Caco-2 (cell line): ENCODE results near the gene MIGA1. TPM values are rescaled to one million over a fixed set of nuclear protein-coding genes. Genes with fewer than 3 reads are reported as not detected.

Experiments
- BruUV-seq: library from RNA; stranded (reverse); fragments of 400-500 nt; replicated peaks from 2 replicates; lab custom pipeline; 2021; lab: Mats Ljungman, UMichigan
- CTCF ChIA-PET: fragments of 300-600 bp; sonication (Branson Sonifier 250); formaldehyde crosslinking; loops from one replicate; lab custom pipeline; 2022; ENCODE audit warnings: antibody characterized with exemption; lab: Charles Lee
- POLR2A ChIA-PET: fragments of 300-600 bp; sonication (Branson Sonifier 250); formaldehyde crosslinking; loops from one replicate; lab custom pipeline; 2022; ENCODE audit warnings: antibody characterized with exemption; lab: Charles Lee
- DNase-seq, 2 experiments: peaks; one replicate each; pipeline versions ENCODE4 v3.0.0 to v3.0.0-alpha.2; 2020 to 2022
- H3K27me3 ChIP-seq: replicated peaks from 2 replicates; pipeline ENCODE4 v1.6.0; 2011; ENCODE audit warnings: low read length; ENCODE audit not compliant: control insufficient read depth, insufficient read depth
- H3K36me3 ChIP-seq: 2 replicates; pipeline ENCODE4 v1.5.1; 2011; ENCODE audit warnings: low read length; ENCODE audit not compliant: control insufficient read depth, insufficient read depth
- H3K4me1 ChIP-seq: fragments of 250-450 bp; sonication (Bioruptor Pico); 2 replicates; pipeline ENCODE4 v1.5.1; 2020; ENCODE audit warnings: mild to moderate bottlenecking
- H3K4me3 ChIP-seq: 2 replicates; pipeline ENCODE4 v1.5.1; 2011; ENCODE audit warnings: low read depth, mild to moderate bottlenecking, control low read depth, low read length
- H3K9me3 ChIP-seq: fragments of 250-450 bp; sonication (Bioruptor Pico); 2 replicates; pipeline ENCODE4 v1.5.1; 2020; ENCODE audit warnings: mild to moderate bottlenecking, moderate library complexity
- H3K27ac Mint-ChIP-seq: one replicate; pipeline ENCODE4 v1.8.0; 2022; ENCODE audit warnings: mixed read lengths; ENCODE audit not compliant: unreplicated experiment
- H3K27me3 Mint-ChIP-seq: one replicate; pipeline ENCODE4 v1.8.0; 2022; ENCODE audit warnings: mixed read lengths; ENCODE audit not compliant: insufficient read depth, unreplicated experiment
- H3K36me3 Mint-ChIP-seq: one replicate; pipeline ENCODE4 v1.8.0; 2022; ENCODE audit warnings: mild to moderate bottlenecking, mixed read lengths; ENCODE audit not compliant: insufficient read depth, unreplicated experiment
- H3K4me1 Mint-ChIP-seq: one replicate; pipeline ENCODE4 v1.8.0; 2022; ENCODE audit warnings: low read depth, mixed read lengths; ENCODE audit not compliant: unreplicated experiment
- H3K4me3 Mint-ChIP-seq: one replicate; pipeline ENCODE4 v1.8.0; 2022; ENCODE audit warnings: mild to moderate bottlenecking, moderate library complexity, mixed read lengths; ENCODE audit not compliant: unreplicated experiment
- H3K9me3 Mint-ChIP-seq: one replicate; pipeline ENCODE4 v1.8.0; 2022; ENCODE audit warnings: mixed read lengths; ENCODE audit not compliant: unreplicated experiment
- CTCF ChIP-seq, 2 experiments: fragments of 200-600 bp in 1 of 2; IDR thresholded peaks; 1 replicate in 1 of 2; 2 replicates in 1 of 2; pipeline versions ENCODE4 v1.5.1 to v1.8.0; 2011 to 2022; ENCODE audit warnings: antibody characterized with exemption in 1 of 2, control low read depth in 1 of 2, inconsistent platforms in 1 of 2, low read depth in 1 of 2, low read length in 1 of 2, mild to moderate bottlenecking in 1 of 2, moderate library complexity in 1 of 2; ENCODE audit not compliant: insufficient read depth in 1 of 2, severe bottlenecking in 1 of 2, unreplicated experiment in 1 of 2
- intact Hi-C: fragments of 100-400 bp; cut with micrococcal nuclease; formaldehyde crosslinking; loops from one replicate; pipeline ENCODE4 v1.10.0; 2022; ENCODE audit not compliant: unreplicated experiment
- total RNA-seq: library from RNA; stranded (reverse); gene quantifications from 2 replicates; pipeline ENCODE4 v1.2.3, GENCODE V29; 2022

MIGA1 gene
- total RNA-seq, 1 experiment from 2014 or later: 12.0 TPM

GRCh38 chr1:77899647-77900320 is 120.3 kb downstream of the MIGA1 start:
- Mint-ChIP-seq H3K27me3 (no peaks in the 10 kb centered on the region), H3K36me3 (no peaks in the 10 kb centered on the region), H3K4me1 (no peaks in the 10 kb centered on the region), H3K27ac (no peak overlapping the region), H3K4me3 (no peak overlapping the region), H3K9me3 (no peaks in the 10 kb centered on the region)
- ChIA-PET CTCF (no interaction called here), POLR2A (no interaction called here)
- no peak for DNase-seq
- intact Hi-C loops: loop anchor here (1.0 to 10.0 kb wide), 3 partner anchors 74 to 215 kb away; partner anchors contain the start of gene ZZZ3
- no peak overlapping the region for H3K4me3 ChIP-seq
- H3K9me3 ChIP-seq: no peaks in the 10 kb centered on the region
- no peaks in the 10 kb centered on the region for H3K36me3 ChIP-seq
- no peaks in the 10 kb centered on the region for H3K4me1 ChIP-seq
- BruUV-seq: no TSS peak
- no peak for TF ChIP-seq CTCF (IDR thresholded peaks at IDR 0.05; ENCODE audit: insufficient read depth in 1 of 2, low read depth in 1 of 2, low read length in 1 of 2, severe bottlenecking in 1 of 2, unreplicated experiment in 1 of 2)
- no peaks in the 10 kb centered on the region for H3K27me3 ChIP-seq

GRCh38 chr1:77900687-77901293 is 121.3 kb downstream of the MIGA1 start:
- POLR2A ChIA-PET: no interaction called here

More at GRCh38 chr1:77900687-77901293, 121.3 kb downstream of the MIGA1 start:
- H3K4me3 Mint-ChIP-seq: no peak overlapping the region
- no peaks in the 10 kb centered on the region for H3K9me3 Mint-ChIP-seq
- CTCF ChIA-PET: interaction anchor here (0.6 to 1.0 kb wide), 2 partner anchors 13 to 121 kb away, joined by 5 to 8 read pairs; partner anchors contain the start of genes MIGA1 and NEXN
- H3K27me3 Mint-ChIP-seq: no peaks in the 10 kb centered on the region
- DNase-seq: peak; percentile 28 to 42
- no peaks in the 10 kb centered on the region for H3K4me1 Mint-ChIP-seq
- no peaks in the 10 kb centered on the region for H3K36me3 Mint-ChIP-seq
- no peaks in the 10 kb centered on the region for H3K4me1 ChIP-seq
- no peaks in the 10 kb centered on the region for H3K27me3 ChIP-seq
- BruUV-seq: no TSS peak
- TF ChIP-seq CTCF (IDR thresholded peaks at IDR 0.05; ENCODE audit: insufficient read depth in 1 of 2, low read depth in 1 of 2, low read length in 1 of 2, severe bottlenecking in 1 of 2, unreplicated experiment in 1 of 2): peak; percentile 31 to 59
- intact Hi-C loops: loop anchor here (1.0 to 10.0 kb wide), 3 partner anchors 75 to 216 kb away; partner anchors contain the start of gene ZZZ3
- H3K9me3 ChIP-seq: no peaks in the 10 kb centered on the region
- H3K27ac Mint-ChIP-seq: no peak overlapping the region
- no peaks in the 10 kb centered on the region for H3K36me3 ChIP-seq
- H3K4me3 ChIP-seq: no peak overlapping the region
